ENCODE measurements around the gene DEPDC4. TPM values are rescaled to one million over a fixed set of nuclear protein-coding genes. Genes with fewer than 3 reads are reported as not detected.

Gene DEPDC4
- total and polyA plus RNA-seq, 2 of the 13 experiments (the other 11 are each of a cell fraction or from before 2014, with no cell fraction given) = 2.2 to 5.7 TPM

GRCh38 chr12:100253437-100253836, 13.4 kb downstream of the DEPDC4 start:
- no peaks in the 10 kb centered on the region for H3K27me3 ChIP-seq (ENCODE audit: control insufficient read depth in 1 of 2, insufficient read depth in 2 of 2, low read length in 2 of 2)

More at GRCh38 chr12:100253437-100253836, 13.4 kb downstream of the DEPDC4 start:
- H3K27ac ChIP-seq (ENCODE audit: extremely low read length, insufficient read depth, low read length) = no peak overlapping the region
- H3K79me2 ChIP-seq (ENCODE audit: insufficient read depth, low read length) = no peaks in the 10 kb centered on the region
- H3K9me3 ChIP-seq (ENCODE audit: low read length) = no peaks in the 10 kb centered on the region
- H4K20me1 ChIP-seq (ENCODE audit: insufficient read depth, low read length) = no peaks in the 10 kb centered on the region
- no peak overlapping the region for H2AFZ ChIP-seq (ENCODE audit: low read length)
- peaks cover 24% of the 10 kb centered on the region for H3K4me1 ChIP-seq (ENCODE audit: insufficient read depth, low read length)
- TF ChIP-seq REST (IDR thresholded peaks at IDR 0.05; ENCODE audit: borderline replicate concordance in 1 of 2, low read depth in 1 of 2, low read length in 2 of 2) (no peak), ZNF770 (CRISPR knock-in tag; IDR thresholded peaks at IDR 0.05) (no peak), STAT5B (CRISPR knock-in tag; IDR thresholded peaks at IDR 0.05) (no peak), ZNF609 (CRISPR knock-in tag; IDR thresholded peaks at IDR 0.05; ENCODE audit: borderline replicate concordance) (no peak), ZBTB21 (CRISPR knock-in tag; IDR thresholded peaks at IDR 0.05) (no peak), MXD4 (CRISPR knock-in tag; IDR thresholded peaks at IDR 0.05) (no peak), ARNT (IDR thresholded peaks at IDR 0.05) (no peak), ARNTL (CRISPR knock-in tag; IDR thresholded peaks at IDR 0.05) (no peak), ZNF205 (CRISPR knock-in tag; IDR thresholded peaks at IDR 0.05) (no peak), AGO1 (IDR thresholded peaks at IDR 0.05; ENCODE audit: low read depth, low read length, poor library complexity, severe bottlenecking) (no peak)
- no peak overlapping the region for H3K4me2 ChIP-seq (ENCODE audit: low read depth, low read length)
- CTCF ChIA-PET (ENCODE audit: low intra/inter-chr PET ratio, low total read pairs) = no interaction called here
- intact Hi-C loops (cut with micrococcal nuclease; ENCODE audit: unreplicated experiment) (no loop called here), in situ Hi-C loops (cut with HindIII; ENCODE audit: extremely low pct_ligation_motif_present, low pct_unique_long_range_greater_than_20kb) (no loop called here)
- no TSS peak for BruUV-seq (replicated peaks)
- POLR2A ChIA-PET = interaction anchor here (1.4 kb wide), 1 partner anchor 14 kb away, joined by 4 read pairs; the partner anchor contains the start of genes DEPDC4 and SCYL2
- 82% methylated on average over 1 of the region's 1 CpG for WGBS (ENCODE audit: low lambda C conversion rate)
- FAIRE-seq (no peak), DNase-seq (ENCODE audit: low spot score) (no peak), ATAC-seq (no peak)
- no peaks in the 10 kb centered on the region for H3K36me3 ChIP-seq (replicated peaks in 1 of 2; ENCODE audit: control insufficient read depth in 1 of 2, insufficient read depth in 2 of 2, low read length in 2 of 2)
- H3K4me3 ChIP-seq (replicated peaks in 1 of 3; ENCODE audit: insufficient read depth in 1 of 3, low read depth in 2 of 3, low read length in 3 of 3) = no peak overlapping the region
- H3K9ac ChIP-seq (ENCODE audit: insufficient read depth, low read depth, low read length) = no peak overlapping the region
